ENCODE measurements around the gene CT55.

CT55 gene

DNA sequence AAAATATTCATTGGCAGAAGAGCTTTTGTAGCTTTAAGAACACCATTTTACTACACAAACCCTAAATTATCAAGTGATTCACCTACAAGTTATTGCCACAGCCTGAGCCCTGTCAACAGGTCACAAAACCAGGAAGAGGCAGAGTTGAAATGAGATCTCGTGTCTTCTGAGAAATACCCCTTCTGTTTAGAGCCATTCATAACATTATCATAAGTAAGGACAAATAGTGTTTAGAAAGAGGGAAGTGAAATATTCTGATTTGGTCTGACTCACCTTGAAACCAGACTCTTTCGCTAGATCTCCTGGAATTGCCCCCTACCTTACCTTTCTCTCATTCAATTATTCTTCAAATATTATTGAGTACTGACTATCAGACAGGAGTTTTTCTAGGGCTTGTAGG, 56.8 kb downstream of the CT55 start:
- FAIRE-seq, result no peak
- DNase-seq (ENCODE audit: insufficient read length, low spot score), result no peak
- TF ChIP-seq, protein P1, sequence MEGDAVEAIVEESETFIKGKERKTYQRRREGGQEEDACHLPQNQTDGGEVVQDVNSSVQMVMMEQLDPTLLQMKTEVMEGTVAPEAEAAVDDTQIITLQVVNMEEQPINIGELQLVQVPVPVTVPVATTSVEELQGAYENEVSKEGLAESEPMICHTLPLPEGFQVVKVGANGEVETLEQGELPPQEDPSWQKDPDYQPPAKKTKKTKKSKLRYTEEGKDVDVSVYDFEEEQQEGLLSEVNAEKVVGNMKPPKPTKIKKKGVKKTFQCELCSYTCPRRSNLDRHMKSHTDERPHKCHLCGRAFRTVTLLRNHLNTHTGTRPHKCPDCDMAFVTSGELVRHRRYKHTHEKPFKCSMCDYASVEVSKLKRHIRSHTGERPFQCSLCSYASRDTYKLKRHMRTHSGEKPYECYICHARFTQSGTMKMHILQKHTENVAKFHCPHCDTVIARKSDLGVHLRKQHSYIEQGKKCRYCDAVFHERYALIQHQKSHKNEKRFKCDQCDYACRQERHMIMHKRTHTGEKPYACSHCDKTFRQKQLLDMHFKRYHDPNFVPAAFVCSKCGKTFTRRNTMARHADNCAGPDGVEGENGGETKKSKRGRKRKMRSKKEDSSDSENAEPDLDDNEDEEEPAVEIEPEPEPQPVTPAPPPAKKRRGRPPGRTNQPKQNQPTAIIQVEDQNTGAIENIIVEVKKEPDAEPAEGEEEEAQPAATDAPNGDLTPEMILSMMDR (IDR thresholded peaks at IDR 0.05; ENCODE audit: insufficient read depth, missing control alignments), result no peak

DNA sequence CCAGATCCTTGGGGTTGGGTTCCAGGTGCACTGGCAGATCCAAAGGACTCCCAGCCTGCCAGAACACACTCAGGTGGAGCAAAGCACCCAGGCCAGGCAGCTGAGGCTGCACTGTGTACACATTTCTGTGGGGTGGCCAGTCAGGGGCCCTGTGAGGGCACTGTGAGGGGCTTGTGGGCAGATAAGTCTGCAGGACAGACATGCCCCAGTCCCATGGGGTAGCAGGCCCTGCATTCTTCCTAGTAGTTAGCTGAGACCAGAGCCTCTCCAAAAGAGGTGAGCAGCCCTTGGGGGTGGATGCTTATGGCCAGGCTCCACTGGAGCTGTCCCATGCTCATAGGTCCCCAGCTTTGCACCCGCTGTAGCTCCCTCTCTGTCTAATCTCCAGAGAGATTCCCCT, 58.5 kb downstream of the CT55 start:
- TF ChIP-seq, protein P1 (IDR thresholded peaks at IDR 0.05; ENCODE audit: insufficient read depth, missing control alignments), result no peak
- FAIRE-seq (no peak), DNase-seq (ENCODE audit: insufficient read length, low spot score) (no peak)

DNA sequence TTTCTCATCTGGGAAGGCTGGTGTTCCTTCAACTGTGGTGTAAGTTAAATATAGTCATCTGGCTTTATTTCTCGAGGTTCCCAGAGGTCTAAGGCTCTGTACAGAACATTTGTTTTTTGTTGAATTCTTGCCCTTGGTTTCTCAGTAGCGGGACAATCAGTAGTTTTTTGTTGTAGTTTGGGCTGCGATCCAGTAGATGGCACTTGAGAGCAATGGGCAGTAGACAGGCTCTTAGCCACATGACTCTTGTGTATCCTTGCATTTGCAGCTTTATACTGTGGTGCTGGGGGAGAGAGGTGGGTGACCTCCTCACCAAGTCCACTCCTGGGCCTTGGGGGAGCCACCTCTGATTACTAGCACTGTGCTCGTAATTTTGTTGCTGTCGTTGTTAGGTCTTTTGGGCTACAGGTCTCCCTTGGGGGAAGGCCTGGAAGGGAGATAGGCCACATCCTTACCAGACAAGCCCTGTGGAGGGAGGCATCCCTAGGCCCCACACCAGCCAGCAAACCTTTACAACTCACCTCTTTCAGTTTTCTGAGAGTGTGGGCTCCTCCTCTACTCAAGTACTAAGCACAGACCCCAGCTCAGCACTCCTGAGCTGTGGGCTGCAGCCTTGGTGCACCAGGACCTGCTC, 59.0 kb downstream of the CT55 start:
- TF ChIP-seq, protein P1 (IDR thresholded peaks at IDR 0.05; ENCODE audit: insufficient read depth, missing control alignments), result peak; percentile 55
- FAIRE-seq (no peak), DNase-seq (ENCODE audit: insufficient read length, low spot score) (no peak)

DNA sequence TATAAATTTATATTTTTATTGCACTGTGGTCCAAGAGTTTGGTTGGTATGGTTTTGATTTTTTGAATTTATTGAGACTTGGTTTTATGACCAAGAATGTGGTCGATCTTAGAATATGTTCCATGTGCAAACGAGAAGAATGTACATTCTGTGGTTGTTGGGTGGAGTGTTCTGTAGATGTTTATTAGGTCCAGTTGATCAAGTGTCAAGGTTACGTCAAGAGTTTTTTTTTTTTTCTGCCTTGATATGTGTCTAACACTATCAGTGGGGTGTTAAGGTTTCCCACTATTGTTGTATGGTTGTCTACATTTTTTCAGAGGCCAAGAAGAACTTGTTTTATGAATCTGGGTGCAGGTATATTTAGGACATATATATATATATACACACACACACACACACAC, 61.6 kb downstream of the CT55 start:
- TF ChIP-seq, protein P1 (IDR thresholded peaks at IDR 0.05; ENCODE audit: insufficient read depth, missing control alignments), result no peak
- FAIRE-seq (no peak), DNase-seq (ENCODE audit: insufficient read length, low spot score) (no peak)
